Esophagus (tissue), 2 donors: ENCODE measurements around the gene TLE5. TPM values are rescaled to one million over a fixed set of nuclear protein-coding genes. Genes with fewer than 3 reads are reported as not detected.

ENCODE experiments used
- H3K27ac ChIP-seq, 2 donors: one replicate each; pipeline ENCODE4 v1.5.1; 2013; ENCODE audit warnings: low read depth in 2 of 2, mild to moderate bottlenecking in 2 of 2, inconsistent platforms in 1 of 2, low read length in 1 of 2, moderate library complexity in 1 of 2
- H3K27me3 ChIP-seq, 2 donors: one replicate each; pipeline ENCODE4 v1.6.1; 2013; ENCODE audit warnings: low read length in 2 of 2, control low read depth in 1 of 2, mild to moderate bottlenecking in 1 of 2; ENCODE audit not compliant: insufficient read depth in 2 of 2, control insufficient read depth in 1 of 2
- H3K36me3 ChIP-seq, 2 donors: one replicate each; pipeline ENCODE4 v1.6.1; 2013; ENCODE audit warnings: low read length in 1 of 2; ENCODE audit not compliant: control insufficient read depth in 2 of 2, insufficient read depth in 2 of 2
- H3K4me1 ChIP-seq, 2 donors: one replicate each; pipeline ENCODE4 v1.6.1; 2013; ENCODE audit warnings: low read length in 1 of 2; ENCODE audit not compliant: control insufficient read depth in 2 of 2, insufficient read depth in 2 of 2
- H3K4me3 ChIP-seq, 2 donors: one replicate each; pipeline ENCODE4 v1.5.1; 2013; ENCODE audit warnings: low read length in 2 of 2, mild to moderate bottlenecking in 2 of 2, low read depth in 1 of 2, moderate library complexity in 1 of 2
- H3K9me3 ChIP-seq, 2 donors: one replicate each; pipeline ENCODE4 v1.6.1; 2013; ENCODE audit warnings: mild to moderate bottlenecking in 2 of 2, low read depth in 1 of 2, low read length in 1 of 2, moderate library complexity in 1 of 2; ENCODE audit not compliant: control insufficient read depth in 2 of 2, insufficient read depth in 1 of 2
- WGBS, 2 donors: extraction: QIAGEN DNeasy Blood & Tissue Kit; methylation state at CpG; one replicate each; pipeline ENCODE4 v1.1.7; 2013; 5-methylcytosine and 5-hydroxymethylcytosine counted together
- polyA plus RNA-seq, 2 donors: library from polyadenylated mRNA; stranded (reverse); fragments of 200-250 nt; gene quantifications; one replicate each; pipeline ENCODE4 v1.2.3, GENCODE V29; 2013
- donor health status: healthy with polysubstance abuse.
- donor health status: Bipolar disorder and iron deficiency.

Gene TLE5
- polyA plus RNA-seq, 2 donors: 356 to 578 TPM

GRCh38 chr19:3104708-3104983 is 42.4 kb upstream of the TLE5 start:
- Histone ChIP-seq H3K4me1 (peaks cover 0 to 8% of the 10 kb centered on the region in 2 donors), H3K36me3 (peaks cover 0 to 2% of the 10 kb centered on the region in 2 donors), H3K27me3 (no peaks in the 10 kb centered on the region), H3K9me3 (no peaks in the 10 kb centered on the region), H3K4me3 (no peak overlapping the region), H3K27ac (no peak overlapping the region)
- 66 to 67% methylated on average over 10 of the region's 10 CpGs for WGBS, 2 donors

- no peak overlapping the region for H3K4me3 ChIP-seq
Observed at GRCh38 chr19:3102239-3103140, 40.2 kb upstream of the TLE5 start.

GRCh38 chr19:3100747-3101730 is 38.7 kb upstream of the TLE5 start:
- Histone ChIP-seq H3K4me1 (peaks cover 17 to 35% of the 10 kb centered on the region in 2 donors), H3K36me3 (peaks cover 0 to 2% of the 10 kb centered on the region in 2 donors), H3K9me3 (no peaks in the 10 kb centered on the region), H3K4me3 (no peak overlapping the region), H3K27me3 (no peaks in the 10 kb centered on the region), H3K27ac (no peak overlapping the region)
- WGBS, 2 donors: 74 to 76% methylated on average over 30 to 34 of the region's 34 CpGs

More at GRCh38 chr19:3102239-3103140, 40.2 kb upstream of the TLE5 start:
- Histone ChIP-seq H3K4me1 (peaks cover 10 to 21% of the 10 kb centered on the region in 2 donors), H3K9me3 (no peaks in the 10 kb centered on the region), H3K27me3 (no peaks in the 10 kb centered on the region), H3K36me3 (peaks cover 0 to 2% of the 10 kb centered on the region in 2 donors), H3K27ac (no peak overlapping the region)
- WGBS, 2 donors: 79 to 84% methylated on average over 33 to 34 of the region's 34 CpGs

- H3K4me1 ChIP-seq: peaks cover 21 to 40% of the 10 kb centered on the region in 2 donors
- H3K9me3 ChIP-seq: no peaks in the 10 kb centered on the region
- 80% methylated on average over 14 of the region's 14 CpGs for WGBS, 2 donors
- H3K4me3 ChIP-seq: no peak overlapping the region
- no peak overlapping the region for H3K27ac ChIP-seq
- no peaks in the 10 kb centered on the region for H3K27me3 ChIP-seq
- H3K36me3 ChIP-seq: peaks cover 0 to 2% of the 10 kb centered on the region in 2 donors
Observed at GRCh38 chr19:3100331-3100730, 38.0 kb upstream of the TLE5 start.

- WGBS, 2 donors: 81 to 83% methylated on average over 29 of the region's 29 CpGs
- peaks cover 23 to 43% of the 10 kb centered on the region in 2 donors for H3K4me1 ChIP-seq
- H3K27me3 ChIP-seq: no peaks in the 10 kb centered on the region
Observed at GRCh38 chr19:3099347-3100145, 37.3 kb upstream of the TLE5 start.

GRCh38 chr19:3098515-3099346 is 36.4 kb upstream of the TLE5 start:
- Histone ChIP-seq H3K27ac (peak overlapping the region; percentile 85 to 88), H3K4me1 (peaks cover 23 to 43% of the 10 kb centered on the region in 2 donors), H3K9me3 (no peaks in the 10 kb centered on the region), H3K27me3 (no peaks in the 10 kb centered on the region), H3K36me3 (peaks cover 0 to 2% of the 10 kb centered on the region in 2 donors), H3K4me3 (peak overlapping the region; percentile 20 to 25)
- 15% methylated on average over 40 of the region's 40 CpGs for WGBS, 2 donors

More at GRCh38 chr19:3099347-3100145, 37.3 kb upstream of the TLE5 start:
- H3K9me3 ChIP-seq: no peaks in the 10 kb centered on the region
- H3K36me3 ChIP-seq: peaks cover 0 to 2% of the 10 kb centered on the region in 2 donors
- peak overlapping the region; percentile 85 to 88 for H3K27ac ChIP-seq
- peak overlapping the region in 1 of 2 donors; percentile 25 for H3K4me3 ChIP-seq

- peak overlapping the region; percentile 20 to 25 for H3K4me3 ChIP-seq
- H3K36me3 ChIP-seq: peaks cover 0 to 2% of the 10 kb centered on the region in 2 donors
- WGBS, 2 donors: 29 to 38% methylated on average over 18 of the region's 18 CpGs
- peak overlapping the region; percentile 85 to 88 for H3K27ac ChIP-seq
- H3K9me3 ChIP-seq: no peaks in the 10 kb centered on the region
- peaks cover 23 to 43% of the 10 kb centered on the region in 2 donors for H3K4me1 ChIP-seq
- H3K27me3 ChIP-seq: no peaks in the 10 kb centered on the region
Observed at GRCh38 chr19:3098141-3098514, 35.8 kb upstream of the TLE5 start.

- Histone ChIP-seq H3K27me3 (no peaks in the 10 kb centered on the region), H3K9me3 (no peaks in the 10 kb centered on the region), H3K4me1 (peaks cover 23 to 43% of the 10 kb centered on the region in 2 donors), H3K4me3 (peak overlapping the region; percentile 4 to 26), H3K27ac (peak overlapping the region; percentile 66 to 85), H3K36me3 (peaks cover 0 to 2% of the 10 kb centered on the region in 2 donors)
- 40 to 42% methylated on average over 24 of the region's 24 CpGs for WGBS, 2 donors
Observed at GRCh38 chr19:3097442-3097871, 35.2 kb upstream of the TLE5 start.
